HG03521 (cell line): ENCODE measurements around the gene SELENOS.

ENCODE experiments used
- ATAC-seq: cut with Tn5 transposase; IDR thresholded peaks from one replicate; pipeline ENCODE4 v1.9.1; 2021; ENCODE audit warnings: mild to moderate bottlenecking, moderate library complexity; ENCODE audit not compliant: unreplicated experiment

Gene SELENOS

GRCh38 chr15:101277038-101277822 lies at the start of gene SELENOS:
Gene SELENOS, minus strand, starts transcription at chr15:101277485. Its CDS starts 68 bp downstream, at chr15:101277417.
- ATAC-seq: peak; percentile 87

DNA sequence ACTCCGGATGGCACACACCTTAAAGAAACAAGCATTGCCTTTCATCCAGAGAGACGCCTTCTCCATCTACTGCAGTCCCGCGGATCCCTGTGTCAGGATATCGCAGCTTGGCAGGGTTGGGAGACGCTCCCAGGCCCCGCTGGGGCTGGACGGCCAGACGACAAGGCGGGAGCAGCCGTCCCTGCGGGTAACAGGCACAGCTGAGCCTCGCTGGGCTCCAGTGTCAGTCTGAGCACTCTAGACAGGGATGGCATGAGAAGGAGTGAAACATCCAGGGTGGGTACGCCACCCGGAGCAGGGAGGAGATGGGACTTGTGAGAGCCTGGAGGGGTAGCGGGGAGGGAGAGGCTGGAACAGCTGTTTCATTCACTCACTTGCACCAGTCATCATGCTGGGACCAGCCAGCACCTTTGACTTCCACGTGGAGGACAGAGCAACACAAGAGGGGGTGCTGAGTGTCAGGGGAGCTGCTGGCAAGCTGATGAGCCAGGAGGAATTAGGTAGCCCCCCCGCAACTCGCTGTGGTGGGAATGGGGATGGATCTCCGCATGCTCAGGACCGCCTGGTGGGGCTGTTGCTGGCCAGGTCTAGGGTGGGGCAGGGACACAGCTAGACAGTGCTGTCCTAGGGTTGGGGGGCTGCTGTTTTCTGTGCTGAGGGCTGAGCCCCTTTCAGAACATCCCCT lies 49.3 kb upstream of the SELENOS start:
- ATAC-seq: no peak

DNA sequence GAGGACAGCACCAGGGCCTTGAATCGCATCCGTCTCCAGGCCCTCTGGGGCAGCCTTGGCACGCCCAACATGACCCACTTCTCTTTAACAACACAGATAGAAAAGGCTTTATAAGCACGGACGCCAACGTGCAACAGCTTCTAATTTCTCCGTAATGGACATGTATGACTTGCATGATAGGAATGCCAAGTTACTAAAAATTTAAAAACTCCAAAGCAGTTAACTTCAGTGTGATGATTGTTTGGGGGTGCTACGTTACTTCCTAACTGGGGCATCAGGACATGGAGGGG lies 48.7 kb upstream of the SELENOS start:
- no peak for ATAC-seq

- ATAC-seq: no peak
Measured at GRCh38 chr15:101325263-101326025, 48.2 kb upstream of the SELENOS start.

DNA sequence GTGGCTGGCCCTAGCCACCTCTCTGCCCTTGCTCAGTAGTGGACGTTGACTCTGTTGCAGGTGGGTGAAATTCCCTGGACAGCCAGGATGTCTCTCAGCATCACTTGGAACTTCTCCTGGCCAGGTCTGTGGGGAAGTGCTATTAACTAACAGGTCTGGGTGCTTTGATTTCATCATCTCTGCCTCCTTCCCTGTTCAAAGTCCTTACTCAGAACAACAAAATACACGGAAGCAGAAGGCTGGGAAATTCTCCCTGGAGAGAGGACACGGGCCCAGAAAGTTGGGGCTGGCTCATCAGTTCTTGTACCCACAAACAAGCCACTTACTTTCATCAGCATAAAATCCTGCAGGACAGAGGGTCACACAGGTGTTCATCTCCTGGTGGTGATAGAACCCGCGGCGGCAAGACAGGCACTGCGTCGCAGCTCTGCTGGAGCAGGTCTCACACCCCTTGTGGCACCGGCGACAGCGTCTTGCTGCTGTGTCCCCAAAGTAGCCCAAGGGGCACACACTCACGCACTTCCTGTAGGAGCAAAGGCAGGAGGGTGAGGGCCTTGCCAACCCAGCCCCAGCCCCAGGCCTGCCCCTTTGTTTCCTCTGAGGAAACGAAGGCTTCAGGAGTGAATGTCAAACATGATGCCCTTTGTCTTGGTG lies 47.4 kb upstream of the SELENOS start:
- no peak for ATAC-seq

DNA sequence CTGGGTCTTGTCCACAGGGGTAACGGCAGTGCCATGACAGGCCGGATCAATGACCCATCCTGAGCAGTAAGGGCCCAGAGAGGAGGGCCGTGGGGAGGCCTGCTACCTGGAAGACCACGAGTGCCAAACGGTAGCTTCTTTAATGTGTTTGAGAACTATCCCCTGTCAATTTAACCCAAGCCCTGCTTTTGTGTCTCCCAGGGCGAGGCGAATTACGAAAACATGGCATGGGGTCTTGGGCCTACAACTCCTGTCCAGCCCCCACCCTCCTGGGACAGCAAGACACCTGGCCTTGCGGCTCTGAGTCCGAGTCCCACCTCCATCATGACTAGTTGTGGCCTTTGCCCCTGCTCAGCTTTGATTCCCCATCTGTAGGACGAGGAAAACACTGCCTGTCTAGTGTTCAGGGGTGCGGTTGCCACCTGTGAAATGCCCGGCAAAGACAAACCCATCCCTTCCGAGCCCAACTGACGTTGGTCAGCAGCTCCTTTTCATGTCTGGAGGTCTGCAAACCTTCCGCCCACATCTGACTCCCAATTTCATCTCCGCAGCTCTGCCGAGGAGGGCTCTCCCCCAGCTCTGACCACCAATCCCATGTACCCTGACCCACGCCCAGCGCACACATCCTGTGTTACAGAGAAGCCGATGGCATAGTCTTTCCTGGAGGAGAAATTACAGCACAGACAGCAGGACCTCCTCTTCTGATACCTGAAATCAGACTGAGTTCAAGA lies 46.7 kb upstream of the SELENOS start:
- no peak for ATAC-seq

- no peak for ATAC-seq
Measured at GRCh38 chr15:101322854-101323477, 45.7 kb upstream of the SELENOS start.

DNA sequence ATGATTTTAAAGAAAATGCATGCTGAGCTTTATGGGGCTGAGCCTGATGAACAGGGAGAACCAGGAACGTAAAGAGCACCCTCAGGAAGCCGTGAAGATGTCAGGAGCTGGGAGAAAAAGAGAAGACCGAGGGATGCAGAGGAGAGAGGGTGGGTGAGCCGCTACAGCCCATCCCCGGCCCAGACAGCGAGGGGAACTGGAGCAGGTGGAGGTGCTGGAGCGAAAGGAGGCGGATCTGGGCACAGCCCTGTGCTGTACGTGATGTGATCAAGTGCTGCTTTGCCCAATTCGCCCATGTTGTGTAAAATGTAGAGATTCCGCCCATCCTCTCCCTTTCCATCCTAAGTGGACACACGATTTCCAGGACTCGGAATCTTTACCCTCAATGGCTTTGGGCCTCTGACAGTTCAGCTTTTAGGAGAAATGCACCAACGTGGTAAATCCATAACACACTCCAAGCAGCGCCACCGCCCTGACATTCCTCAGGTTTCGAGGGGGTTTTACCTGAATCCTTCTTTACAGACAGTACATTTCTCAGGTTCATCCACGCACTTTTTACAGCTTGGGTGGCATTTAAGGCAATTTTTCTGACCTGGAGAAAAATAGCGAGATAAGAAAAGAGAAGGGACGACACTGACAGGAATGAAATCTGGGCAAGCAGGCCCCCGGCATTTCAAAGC lies 44.9 kb upstream of the SELENOS start:
- no peak for ATAC-seq

GRCh38 chr15:101320501-101321052 lies 43.3 kb upstream of the SELENOS start:
- ATAC-seq: no peak

DNA sequence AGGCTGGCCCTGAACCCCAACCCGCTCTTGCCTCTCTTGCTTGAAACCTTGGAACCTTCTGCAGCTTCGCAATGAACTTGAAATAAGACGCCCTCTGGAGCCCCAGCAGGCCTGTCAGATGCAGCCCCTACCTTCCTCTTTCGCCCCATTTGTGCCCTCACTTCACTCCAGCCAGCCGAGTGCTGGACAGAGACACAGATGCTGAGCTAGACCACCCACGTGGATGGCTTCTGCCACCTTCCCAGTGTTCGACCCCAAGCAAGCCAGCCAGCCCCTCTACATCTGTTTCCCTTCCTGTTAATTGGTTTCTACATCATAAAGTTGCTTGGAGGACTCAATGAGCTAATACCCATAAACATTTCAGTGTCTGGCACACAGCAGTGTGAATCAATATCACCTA lies 41.6 kb upstream of the SELENOS start:
- ATAC-seq: no peak

GRCh38 chr15:101318147-101318819 lies 41.0 kb upstream of the SELENOS start:
- no peak for ATAC-seq

DNA sequence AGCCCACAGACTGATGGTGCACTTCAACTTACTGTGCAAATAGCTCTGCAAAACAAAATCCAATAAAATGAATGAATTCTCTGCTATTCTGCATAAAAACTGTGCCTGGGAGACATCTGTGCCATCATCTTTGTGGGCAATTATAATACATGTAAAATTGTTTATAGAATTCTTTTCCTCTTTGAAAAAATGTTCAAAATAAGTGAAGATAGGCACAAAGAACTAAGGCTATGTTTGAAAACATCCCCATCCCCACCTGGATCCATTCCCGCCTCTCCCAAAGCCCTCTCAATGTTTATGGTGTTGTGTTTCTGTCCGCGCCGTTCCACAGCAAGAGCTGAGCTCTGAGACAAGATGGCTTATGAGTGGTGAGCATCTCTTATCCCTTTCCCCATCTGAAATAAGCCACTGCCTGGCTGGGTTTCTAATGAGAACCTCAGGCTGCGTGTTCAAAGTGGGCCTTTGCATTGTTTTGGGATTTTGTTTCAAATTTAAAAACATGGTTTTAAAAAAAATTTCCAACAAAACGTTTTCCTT lies 40.1 kb upstream of the SELENOS start:
- ATAC-seq: no peak

GRCh38 chr15:101316529-101316928 lies 39.2 kb upstream of the SELENOS start:
- ATAC-seq: no peak

- no peak for ATAC-seq
Measured at GRCh38 chr15:101315736-101316135, 38.5 kb upstream of the SELENOS start.

- no peak for ATAC-seq
Measured at GRCh38 chr15:101314336-101315125, 37.2 kb upstream of the SELENOS start.

- no peak for ATAC-seq
Measured at GRCh38 chr15:101313041-101313761, 35.9 kb upstream of the SELENOS start.

DNA sequence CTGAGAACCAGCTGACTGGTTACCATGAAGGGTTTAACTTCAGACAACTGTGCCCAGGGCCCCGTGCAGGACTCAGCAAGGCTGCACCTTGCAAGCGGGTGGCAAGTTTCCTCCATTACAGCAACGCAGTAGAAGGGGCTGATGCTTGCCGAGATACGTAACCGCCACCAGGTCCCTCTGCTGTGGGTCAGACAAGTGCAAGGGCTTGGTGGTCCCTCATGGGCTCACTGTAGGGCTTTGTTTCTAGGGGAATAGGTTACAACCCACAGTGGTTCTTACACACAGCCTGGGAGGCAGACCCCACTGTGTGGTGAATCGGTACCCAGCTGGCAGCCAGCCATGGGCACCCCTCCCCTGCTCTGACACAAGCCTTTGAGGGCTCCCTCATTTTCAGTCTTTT lies 33.2 kb upstream of the SELENOS start:
- ATAC-seq: no peak
